ENCODE data around the gene HEPACAM. TPM values are rescaled to one million over a fixed set of nuclear protein-coding genes. Genes with fewer than 3 reads are reported as not detected.

The HEPACAM gene
- total RNA-seq, 2 donors from 2014 or later, result 0.08 to 0.12 TPM

- no peaks in the 10 kb centered on the region for H3K27me3 ChIP-seq
- no peak for TF ChIP-seq CTCF (IDR thresholded peaks at IDR 0.05)
- no peaks in the 10 kb centered on the region for H3K36me3 ChIP-seq
- intact Hi-C loops (cut with DNase I), result no loop called here
- peaks cover 1% of the 10 kb centered on the region for H3K4me1 ChIP-seq
- no peak overlapping the region for H3K9ac ChIP-seq (ENCODE audit: low read depth in 2 of 2, low read length in 2 of 2)
- H3K9me3 ChIP-seq, result no peaks in the 10 kb centered on the region
- no peak overlapping the region for H3K27ac ChIP-seq
- no peak for DNase-seq
- H3K4me3 ChIP-seq, result no peak overlapping the region
Observed at GRCh38 chr11:124880958-124881357, 54.9 kb downstream of the HEPACAM start.

- no peak for DNase-seq
- Histone ChIP-seq H3K36me3 (no peaks in the 10 kb centered on the region), H3K4me3 (no peak overlapping the region), H3K9ac (ENCODE audit: low read depth in 2 of 2, low read length in 2 of 2) (no peak overlapping the region), H3K9me3 (no peaks in the 10 kb centered on the region), H3K27me3 (no peaks in the 10 kb centered on the region), H3K4me1 (peaks cover 6% of the 10 kb centered on the region), H3K27ac (no peak overlapping the region)
- no peak for TF ChIP-seq CTCF (IDR thresholded peaks at IDR 0.05)
- intact Hi-C loops (cut with DNase I), result no loop called here
Observed at GRCh38 chr11:124880290-124880611, 55.6 kb downstream of the HEPACAM start.

- TF ChIP-seq CTCF (IDR thresholded peaks at IDR 0.05), result no peak
- H3K9ac ChIP-seq (ENCODE audit: low read depth in 2 of 2, low read length in 2 of 2), result no peak overlapping the region
- H3K27me3 ChIP-seq, result no peaks in the 10 kb centered on the region
- peaks cover 6% of the 10 kb centered on the region for H3K4me1 ChIP-seq
- intact Hi-C loops (cut with DNase I), result no loop called here
- no peak overlapping the region for H3K27ac ChIP-seq
- H3K9me3 ChIP-seq, result no peaks in the 10 kb centered on the region
- no peaks in the 10 kb centered on the region for H3K36me3 ChIP-seq
- no peak for DNase-seq
- H3K4me3 ChIP-seq, result no peak overlapping the region
Observed at GRCh38 chr11:124879493-124880289, 56.2 kb downstream of the HEPACAM start.

- no peak for TF ChIP-seq CTCF (IDR thresholded peaks at IDR 0.05)
- Histone ChIP-seq H3K4me1 (peaks cover 6% of the 10 kb centered on the region), H3K9ac (ENCODE audit: low read depth in 2 of 2, low read length in 2 of 2) (no peak overlapping the region), H3K27me3 (no peaks in the 10 kb centered on the region), H3K4me3 (no peak overlapping the region), H3K9me3 (no peaks in the 10 kb centered on the region), H3K27ac (no peak overlapping the region), H3K36me3 (no peaks in the 10 kb centered on the region)
- no peak for DNase-seq
- intact Hi-C loops (cut with DNase I), result no loop called here
Observed at GRCh38 chr11:124878759-124879492, 56.9 kb downstream of the HEPACAM start.

GRCh38 chr11:124877910-124878758 is 57.7 kb downstream of the HEPACAM start:
- no peak for TF ChIP-seq CTCF (IDR thresholded peaks at IDR 0.05)
- Histone ChIP-seq H3K9ac (ENCODE audit: low read depth in 2 of 2, low read length in 2 of 2) (peak overlapping the region in 1 of 2 donors; percentile 41), H3K9me3 (no peaks in the 10 kb centered on the region), H3K4me1 (peaks cover 6% of the 10 kb centered on the region), H3K4me3 (no peak overlapping the region), H3K27me3 (no peaks in the 10 kb centered on the region), H3K27ac (no peak overlapping the region), H3K36me3 (no peaks in the 10 kb centered on the region)
- no peak for DNase-seq
- intact Hi-C loops (cut with DNase I), result no loop called here
